ENCODE results near the gene MORN5.

MORN5 gene

DNA sequence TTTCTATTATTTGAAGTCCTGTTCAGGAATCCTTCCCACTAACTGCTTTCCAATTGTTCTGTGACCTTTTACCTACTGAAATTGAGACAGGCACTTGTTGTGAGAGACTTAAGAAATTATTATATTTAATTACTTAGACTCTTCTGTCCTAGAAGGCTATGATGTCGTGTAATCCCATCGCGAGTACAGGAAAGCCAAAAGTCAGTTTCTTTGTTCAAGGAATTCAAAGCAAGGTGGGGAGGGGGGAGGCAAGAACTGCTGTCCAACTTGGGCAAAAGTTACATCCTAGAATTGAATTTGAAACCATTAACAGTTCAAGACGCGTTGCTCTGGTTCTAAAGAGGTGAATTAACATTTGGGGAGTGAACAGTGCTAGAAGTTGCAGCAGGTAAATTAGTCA is 18.0 kb upstream of the MORN5 start:
- no peak overlapping the region for H3K4me3 ChIP-seq (replicated peaks in 1 of 2; ENCODE audit: low read depth in 2 of 2, low read length in 2 of 2)
- TF ChIP-seq, protein P1, sequence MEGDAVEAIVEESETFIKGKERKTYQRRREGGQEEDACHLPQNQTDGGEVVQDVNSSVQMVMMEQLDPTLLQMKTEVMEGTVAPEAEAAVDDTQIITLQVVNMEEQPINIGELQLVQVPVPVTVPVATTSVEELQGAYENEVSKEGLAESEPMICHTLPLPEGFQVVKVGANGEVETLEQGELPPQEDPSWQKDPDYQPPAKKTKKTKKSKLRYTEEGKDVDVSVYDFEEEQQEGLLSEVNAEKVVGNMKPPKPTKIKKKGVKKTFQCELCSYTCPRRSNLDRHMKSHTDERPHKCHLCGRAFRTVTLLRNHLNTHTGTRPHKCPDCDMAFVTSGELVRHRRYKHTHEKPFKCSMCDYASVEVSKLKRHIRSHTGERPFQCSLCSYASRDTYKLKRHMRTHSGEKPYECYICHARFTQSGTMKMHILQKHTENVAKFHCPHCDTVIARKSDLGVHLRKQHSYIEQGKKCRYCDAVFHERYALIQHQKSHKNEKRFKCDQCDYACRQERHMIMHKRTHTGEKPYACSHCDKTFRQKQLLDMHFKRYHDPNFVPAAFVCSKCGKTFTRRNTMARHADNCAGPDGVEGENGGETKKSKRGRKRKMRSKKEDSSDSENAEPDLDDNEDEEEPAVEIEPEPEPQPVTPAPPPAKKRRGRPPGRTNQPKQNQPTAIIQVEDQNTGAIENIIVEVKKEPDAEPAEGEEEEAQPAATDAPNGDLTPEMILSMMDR (IDR thresholded peaks at IDR 0.05; ENCODE audit: low read depth, low read length) = no peak
- no peak for DNase-seq (ENCODE audit: low read depth in 2 of 2)

DNA sequence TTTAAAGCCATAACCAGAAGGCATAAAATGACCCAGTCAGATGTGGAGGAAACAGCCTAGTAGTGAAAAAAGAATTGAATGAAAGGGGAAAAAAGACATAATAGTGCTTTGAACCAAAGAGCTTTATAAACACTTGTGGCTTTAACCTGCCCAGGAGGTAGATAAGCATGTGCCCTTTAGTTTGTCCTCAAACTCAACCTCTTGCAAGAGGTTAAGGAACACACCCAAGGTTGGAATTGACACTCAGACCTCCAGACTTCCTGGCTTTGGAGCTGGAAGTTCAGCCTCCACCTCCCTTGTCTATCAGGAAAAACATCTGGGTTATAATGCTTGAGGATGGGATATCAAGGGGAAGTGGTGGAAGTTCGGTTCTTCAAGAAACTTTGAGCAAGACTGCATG is 16.4 kb upstream of the MORN5 start:
- no peak overlapping the region for H3K4me3 ChIP-seq (replicated peaks in 1 of 2; ENCODE audit: low read depth in 2 of 2, low read length in 2 of 2)
- DNase-seq (ENCODE audit: low read depth in 2 of 2) = no peak
- TF ChIP-seq, protein P1 (IDR thresholded peaks at IDR 0.05; ENCODE audit: low read depth, low read length) = no peak

DNA sequence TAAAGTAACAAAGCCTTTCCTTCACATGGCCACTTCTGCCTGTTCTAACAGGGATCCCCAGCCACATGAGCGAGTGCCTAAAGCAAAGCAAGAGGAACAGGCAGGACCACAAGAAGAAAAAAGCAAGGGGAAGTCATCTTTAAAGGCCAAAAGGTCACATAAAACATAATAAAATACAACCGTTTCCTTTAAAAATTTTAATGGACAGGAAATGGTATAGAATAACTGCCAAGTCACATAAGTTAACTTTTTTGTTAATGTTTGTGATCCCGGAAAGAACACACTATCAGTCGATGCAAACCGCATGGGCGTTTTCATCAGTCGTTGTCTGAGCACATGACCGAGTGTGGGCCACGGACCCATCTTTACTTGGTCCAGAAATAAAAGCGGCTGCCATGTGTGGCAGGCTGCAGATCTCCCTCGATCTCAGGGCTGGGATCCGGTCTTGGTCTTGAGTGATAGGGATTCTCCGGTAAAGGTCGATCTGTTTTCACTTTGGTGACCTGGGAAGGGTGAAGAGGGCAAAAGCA is 15.8 kb upstream of the MORN5 start:
- no peak overlapping the region for H3K4me3 ChIP-seq (replicated peaks in 1 of 2; ENCODE audit: low read depth in 2 of 2, low read length in 2 of 2)
- TF ChIP-seq, protein P1 (IDR thresholded peaks at IDR 0.05; ENCODE audit: low read depth, low read length) = no peak
- no peak for DNase-seq (ENCODE audit: low read depth in 2 of 2)

DNA sequence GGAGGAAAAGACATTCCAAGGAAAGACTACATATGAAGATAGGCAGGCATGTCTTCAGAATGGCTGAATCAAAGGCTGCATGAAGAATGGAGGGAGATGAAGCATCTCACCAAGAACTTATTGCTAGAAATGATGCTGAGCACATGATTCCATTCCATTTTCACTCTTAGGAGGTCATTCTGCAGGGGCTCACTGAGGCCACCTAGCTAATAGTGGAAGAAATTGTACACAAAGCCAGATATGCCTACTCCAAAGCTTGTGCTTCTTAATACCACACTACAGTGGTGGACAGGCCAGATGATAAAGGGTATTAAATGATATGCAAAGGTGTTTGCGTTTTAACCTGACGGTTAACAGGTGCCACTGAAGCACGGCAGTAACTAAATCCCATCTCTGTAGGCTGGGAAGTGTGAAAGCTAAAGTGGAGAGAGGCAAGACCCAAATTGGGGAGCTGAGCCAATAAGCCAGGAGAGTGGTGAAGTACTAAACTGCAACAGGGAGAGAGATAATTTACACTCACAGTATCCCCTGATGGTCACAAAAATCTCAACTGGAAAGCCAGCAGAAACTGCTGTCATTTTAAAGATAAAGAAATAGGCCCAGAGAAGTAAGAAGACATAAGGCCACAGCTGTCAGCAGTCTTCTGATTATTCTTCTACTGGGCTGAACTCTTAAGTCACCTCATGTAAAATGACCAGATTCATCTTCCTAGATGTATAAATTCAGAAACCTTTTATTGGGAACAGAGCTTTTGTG is 14.7 kb upstream of the MORN5 start:
- peak in 1 of 2 donors; percentile 25 for DNase-seq (ENCODE audit: low read depth in 2 of 2)
- no peak overlapping the region for H3K4me3 ChIP-seq (replicated peaks in 1 of 2; ENCODE audit: low read depth in 2 of 2, low read length in 2 of 2)
- TF ChIP-seq, protein P1 (IDR thresholded peaks at IDR 0.05; ENCODE audit: low read depth, low read length) = peak; percentile 47

DNA sequence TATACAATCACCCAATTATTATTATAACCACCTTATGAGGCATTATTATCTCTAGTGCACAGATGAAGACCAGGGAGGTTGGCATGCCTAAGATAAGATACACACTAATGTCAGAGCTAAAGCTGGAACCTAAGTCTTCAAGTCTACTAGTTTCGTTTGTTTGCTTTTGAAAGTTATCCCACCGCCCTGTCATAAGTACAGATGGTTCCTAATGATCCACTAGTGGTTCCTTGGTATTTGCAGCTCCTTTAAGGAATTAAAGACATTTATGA is 14.2 kb upstream of the MORN5 start:
- TF ChIP-seq, protein P1 (IDR thresholded peaks at IDR 0.05; ENCODE audit: low read depth, low read length) = no peak
- no peak for DNase-seq (ENCODE audit: low read depth in 2 of 2)
- no peak overlapping the region for H3K4me3 ChIP-seq (replicated peaks in 1 of 2; ENCODE audit: low read depth in 2 of 2, low read length in 2 of 2)

DNA sequence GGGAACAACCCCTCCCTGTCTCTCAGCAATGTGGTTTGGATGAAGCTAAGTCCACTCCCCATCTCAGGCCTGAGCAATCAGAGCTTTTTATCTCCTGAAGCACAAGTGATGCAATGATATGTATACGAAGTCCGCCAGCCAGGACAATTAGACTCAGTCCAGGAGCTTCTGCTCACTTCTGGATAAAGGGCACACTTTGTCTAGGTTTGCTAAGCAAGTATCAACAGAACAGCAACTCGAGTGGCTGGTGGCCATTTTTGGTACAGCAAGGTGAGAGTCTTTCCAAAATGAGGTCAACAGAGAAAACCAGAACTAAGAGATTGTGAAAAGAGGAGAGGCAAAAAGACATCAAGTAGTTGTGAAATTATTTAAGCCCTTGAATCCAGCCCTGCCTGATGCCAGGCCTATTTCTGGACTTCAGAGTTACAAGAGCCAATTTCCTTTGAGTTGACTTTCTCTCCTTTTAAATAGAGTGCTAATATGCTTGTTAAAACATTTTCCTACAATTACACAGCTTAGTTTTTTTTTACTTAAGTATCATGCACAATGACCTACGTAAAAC is 8.4 kb upstream of the MORN5 start:
- DNase-seq (ENCODE audit: low read depth in 2 of 2) = no peak
- H3K4me3 ChIP-seq (replicated peaks in 1 of 2; ENCODE audit: low read depth in 2 of 2, low read length in 2 of 2) = no peak overlapping the region
- TF ChIP-seq, protein P1 (IDR thresholded peaks at IDR 0.05; ENCODE audit: low read depth, low read length) = no peak

Measured in cardiac fibroblast (primary cell).